IMR-90 (cell line): ENCODE measurements around the gene MUC5AC. TPM values are rescaled to one million over a fixed set of nuclear protein-coding genes. Genes with fewer than 3 reads are reported as not detected.

ENCODE experiments used
- ATAC-seq: fragments of 200-7000 bp; cut with Tn5 transposase; 2 replicates; pipeline ENCODE4 v1.9.1; 2020; ENCODE audit warnings: low read depth, mild to moderate bottlenecking, moderate library complexity
- BruUV-seq: library from RNA; stranded (reverse); fragments of 400-500 nt; replicated peaks from 2 replicates; lab custom pipeline; 2021; lab: Mats Ljungman, UMichigan
- CTCF ChIA-PET: fragments of 300-600 bp; formaldehyde crosslinking; extraction: SDS; loops from one replicate; lab custom pipeline; 2021; ENCODE audit warnings: antibody characterized with exemption; lab: Yijun Ruan, JAX
- POLR2A ChIA-PET: fragments of 300-600 bp; sonication (Branson Sonifier 250); formaldehyde crosslinking; loops from one replicate; lab custom pipeline; 2022; ENCODE audit warnings: antibody characterized with exemption; ENCODE audit not compliant: unreplicated experiment; lab: Charles Lee
- DNase-seq: peaks from one replicate; pipeline ENCODE4 v3.0.0; 2013
- H2AFZ ChIP-seq: replicated peaks from 2 replicates; pipeline ENCODE3; 2013; ENCODE audit warnings: low read length, mild to moderate bottlenecking; ENCODE audit not compliant: poor library complexity
- H2AK5ac ChIP-seq: 2 replicates; pipeline ENCODE4 v1.6.1; 2013; ENCODE audit warnings: low read depth, low read length, inconsistent platforms
- H2AK9ac ChIP-seq: replicated peaks from 2 replicates; pipeline ENCODE3; 2013; ENCODE audit warnings: mild to moderate bottlenecking, low read depth, low read length, moderate library complexity; ENCODE audit not compliant: poor library complexity
- H2BK120ac ChIP-seq: 2 replicates; pipeline ENCODE4 v1.6.1; 2013; ENCODE audit warnings: low read depth, low read length, inconsistent platforms
- H2BK15ac ChIP-seq: 3 replicates; pipeline ENCODE4 v1.6.1; 2013; ENCODE audit warnings: low read depth, low read length, inconsistent platforms
- H2BK20ac ChIP-seq: 2 replicates; pipeline ENCODE4 v1.6.1; 2013; ENCODE audit warnings: low read depth, mild to moderate bottlenecking, inconsistent platforms, low read length, moderate library complexity
- H2BK5ac ChIP-seq: 2 replicates; pipeline ENCODE4 v1.6.1; 2013; ENCODE audit warnings: mild to moderate bottlenecking, low read depth, low read length, inconsistent platforms; ENCODE audit not compliant: poor library complexity, severe bottlenecking
- H3K14ac ChIP-seq: replicated peaks from 2 replicates; pipeline ENCODE4 v1.6.1; 2013; ENCODE audit warnings: low read depth, low read length, inconsistent platforms
- H3K18ac ChIP-seq: 2 replicates; pipeline ENCODE4 v1.6.1; 2013; ENCODE audit warnings: low read depth, low read length, control low read depth
- H3K23ac ChIP-seq: 2 replicates; pipeline ENCODE4 v1.6.1; 2013; ENCODE audit warnings: low read depth, low read length, inconsistent platforms
- H3K27ac ChIP-seq: 2 replicates; pipeline ENCODE4 v1.5.1; 2013; ENCODE audit warnings: mild to moderate bottlenecking, control low read depth, low read length; ENCODE audit not compliant: insufficient read depth
- H3K27me3 ChIP-seq: 2 replicates; pipeline ENCODE4 v1.6.1; 2013; ENCODE audit warnings: low read length; ENCODE audit not compliant: control insufficient read depth, insufficient read depth
- H3K36me3 ChIP-seq: 2 replicates; pipeline ENCODE4 v1.6.1; 2013; ENCODE audit warnings: low read length, mixed read lengths; ENCODE audit not compliant: control insufficient read depth, insufficient read depth
- H3K4ac ChIP-seq: 2 replicates; pipeline ENCODE4 v1.6.1; 2013; ENCODE audit warnings: low read depth, low read length, inconsistent platforms
- H3K4me1 ChIP-seq: 2 replicates; pipeline ENCODE4 v1.6.1; 2013; ENCODE audit warnings: low read length, mixed read lengths; ENCODE audit not compliant: control insufficient read depth, insufficient read depth
- H3K4me2 ChIP-seq: 2 replicates; pipeline ENCODE4 v1.6.1; 2013; ENCODE audit warnings: low read depth, mild to moderate bottlenecking, control low read depth, low read length, moderate library complexity
- H3K4me3 ChIP-seq: 2 replicates; pipeline ENCODE4 v1.5.1; 2013; ENCODE audit warnings: low read depth, mild to moderate bottlenecking, control low read depth, low read length, moderate library complexity; ENCODE audit not compliant: insufficient read depth
- H3K56ac ChIP-seq: 2 replicates; pipeline ENCODE4 v1.6.1; 2013; ENCODE audit warnings: low read length, inconsistent platforms; ENCODE audit not compliant: insufficient read depth; ENCODE audit errors: extremely low read depth
- H3K79me1 ChIP-seq, 2 experiments: 2 replicates each; pipeline ENCODE4 v1.6.1; 2013; ENCODE audit warnings: low read length in 2 of 2, inconsistent platforms in 1 of 2, low read depth in 1 of 2
- H3K9ac ChIP-seq: 2 replicates; pipeline ENCODE4 v1.6.1; 2013; ENCODE audit warnings: low read depth, low read length, control low read depth
- H3K9me1 ChIP-seq: 2 replicates; pipeline ENCODE4 v1.6.1; 2013; ENCODE audit warnings: low read length, inconsistent platforms; ENCODE audit not compliant: insufficient read depth
- H3K9me3 ChIP-seq: 2 replicates; pipeline ENCODE4 v1.6.1; 2013; ENCODE audit warnings: low read length; ENCODE audit not compliant: control insufficient read depth, insufficient read depth
- H4K20me1 ChIP-seq: 2 replicates; pipeline ENCODE4 v1.6.1; 2013; ENCODE audit warnings: low read length, inconsistent platforms; ENCODE audit not compliant: insufficient read depth
- H4K5ac ChIP-seq: 2 replicates; pipeline ENCODE4 v1.6.1; 2013; ENCODE audit warnings: mild to moderate bottlenecking, low read depth, low read length, control low read depth
- H4K8ac ChIP-seq, 2 experiments: 2 replicates each; pipeline ENCODE4 v1.6.1; 2013; ENCODE audit warnings: low read depth in 2 of 2, low read length in 2 of 2, control low read depth in 1 of 2, inconsistent platforms in 1 of 2
- H4K91ac ChIP-seq: 2 replicates; pipeline ENCODE4 v1.6.1; 2013; ENCODE audit warnings: low read depth, low read length, inconsistent platforms; ENCODE audit not compliant: insufficient read depth
- BHLHE40 ChIP-seq: fragments of 150-350 bp; IDR thresholded peaks from 2 replicates; pipeline ENCODE4 v1.6.1; 2016; ENCODE audit warnings: mild to moderate bottlenecking, low read depth, low read length
- CEBPB ChIP-seq: IDR thresholded peaks from 2 replicates; pipeline ENCODE4 v1.6.1; 2012; ENCODE audit warnings: low read depth, low read length, improper control_type of control experiment
- CHD1 ChIP-seq: IDR thresholded peaks from 2 replicates; pipeline ENCODE4 v1.6.1; 2012; ENCODE audit warnings: low read depth, low read length, improper control_type of control experiment
- FOS ChIP-seq: fragments of 150-350 bp; IDR thresholded peaks from 2 replicates; pipeline ENCODE4 v1.6.1; 2016; ENCODE audit warnings: low read depth, low read length
- MAFK ChIP-seq: IDR thresholded peaks from 2 replicates; pipeline ENCODE4 v1.6.1; 2012; ENCODE audit warnings: low read depth, low read length, improper control_type of control experiment
- MAZ ChIP-seq: IDR thresholded peaks from 2 replicates; pipeline ENCODE4 v1.6.1; 2012; ENCODE audit warnings: low read depth, mild to moderate bottlenecking, low read length, improper control_type of control experiment, moderate library complexity, borderline replicate concordance
- MXI1 ChIP-seq: IDR thresholded peaks from 2 replicates; pipeline ENCODE4 v1.6.1; 2012; ENCODE audit warnings: low read depth, mild to moderate bottlenecking, low read length, moderate library complexity, borderline replicate concordance
- NFE2L2 ChIP-seq: fragments of 150-350 bp; IDR thresholded peaks from 2 replicates; pipeline ENCODE4 v1.6.1; 2016; ENCODE audit warnings: low read depth, mild to moderate bottlenecking, low read length
- POLR2A ChIP-seq: IDR thresholded peaks from 2 replicates; pipeline ENCODE4 v1.6.1; 2012; ENCODE audit warnings: mild to moderate bottlenecking, low read depth, low read length
- RAD21 ChIP-seq: IDR thresholded peaks from 2 replicates; pipeline ENCODE4 v1.6.1; 2012; ENCODE audit warnings: low read length, improper control_type of control experiment
- RCOR1 ChIP-seq: IDR thresholded peaks from 2 replicates; pipeline ENCODE4 v1.6.1; 2012; ENCODE audit warnings: mild to moderate bottlenecking, low read length, improper control_type of control experiment; ENCODE audit not compliant: insufficient replicate concordance
- RFX5 ChIP-seq: IDR thresholded peaks from 2 replicates; pipeline ENCODE4 v1.8.0; 2012; ENCODE audit warnings: low read depth, mild to moderate bottlenecking, low read length, moderate library complexity
- SMC3 ChIP-seq: fragments of 150-350 bp; IDR thresholded peaks from 2 replicates; pipeline ENCODE4 v1.6.1; 2016; ENCODE audit warnings: low read depth, mild to moderate bottlenecking, antibody characterized with exemption, low read length, moderate library complexity
- WGBS, 2 experiments: methylation state at CpG; one replicate each; pipeline versions ENCODE4 v1.1.5 to v1.1.7; 2013; ENCODE audit warnings: missing lambda C conversion rate in 2 of 2; ENCODE audit not compliant: insufficient read length in 1 of 2; ENCODE audit errors: extremely low coverage in 2 of 2; 5-methylcytosine and 5-hydroxymethylcytosine counted together
- dilution Hi-C: fragments of 300-500 bp; cut with HindIII; formaldehyde crosslinking; loops from one replicate; pipeline ENCODE4 v1.14.3; 2018; ENCODE audit warnings: low sequenced_read_pairs; ENCODE audit not compliant: unreplicated experiment
- in situ Hi-C: fragments of 300-500 bp; cut with MboI; formaldehyde crosslinking; loops from 3 replicates; pipeline ENCODE4 v1.14.3; 2019; ENCODE audit warnings: low sequenced_read_pairs, inconsistent platforms, mixed read lengths
- intact Hi-C: fragments of 100-400 bp; cut with micrococcal nuclease; formaldehyde crosslinking; loops from 2 replicates; pipeline ENCODE4 v1.10.0; 2022
- polyA plus RNA-seq, 3 experiments: library from polyadenylated mRNA; depleted of rRNA; stranded (reverse); fragments of >200 nt; gene quantifications; 2 replicates each; pipeline ENCODE4 v1.2.3, GENCODE V29; 2012; ENCODE audit warnings: low replicate concordance in 1 of 3
- total RNA-seq: library from RNA; depleted of rRNA; stranded (reverse); fragments of >200 nt; gene quantifications from 2 replicates; pipeline ENCODE4 v1.2.3, GENCODE V29; 2012
- TF ChIP-seq, protein P1 (sequence below): fragments of 150-350 bp; IDR thresholded peaks from 2 replicates; pipeline ENCODE4 v1.6.1; 2017; ENCODE audit warnings: mild to moderate bottlenecking, antibody characterized with exemption, low read length, low read depth
- TF ChIP-seq, protein P2 (sequence below): conservative IDR thresholded peaks from 2 replicates; pipeline ENCODE4 v1.5.1; 2012; ENCODE audit warnings: mild to moderate bottlenecking, low read depth, low read length, improper control_type of control experiment
- TF ChIP-seq, protein P3 (sequence below): fragments of 150-350 bp; IDR thresholded peaks from 2 replicates; pipeline ENCODE4 v1.6.1; 2016; ENCODE audit warnings: low read depth, mild to moderate bottlenecking, low read length, moderate library complexity, borderline replicate concordance

Gene MUC5AC
- total and polyA plus RNA-seq, 2 of the 4 experiments (the other 2 are of a cell fraction): 0.02 TPM; not detected in 1

DNA sequence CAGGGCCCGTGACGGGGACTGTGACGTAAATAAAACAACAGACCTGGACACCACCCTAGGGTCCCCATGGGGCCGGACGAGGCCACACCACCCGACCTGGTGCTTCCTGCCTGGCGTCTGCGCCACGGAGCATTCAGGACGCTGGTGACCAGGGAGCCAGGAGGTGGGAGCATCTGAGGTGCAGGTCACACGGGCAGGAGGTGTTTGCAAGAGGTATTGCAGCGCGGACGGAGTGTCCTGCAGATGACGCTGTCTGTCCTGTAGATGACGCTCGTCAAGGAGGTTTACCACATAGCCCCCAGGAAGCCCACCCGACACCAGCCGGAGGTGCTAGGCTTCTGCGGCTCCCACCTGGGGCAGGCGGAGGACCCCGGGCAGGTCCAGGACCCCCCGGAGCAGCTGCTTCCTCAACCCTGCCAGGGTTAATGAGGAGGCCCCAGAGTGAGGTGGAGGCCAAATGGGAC, 64.1 kb downstream of the MUC5AC start:
- peaks cover 16% of the 10 kb centered on the region; the same call in 1 of the 2 replicates for H3K27me3 ChIP-seq

More for the DNA sequence above, 64.1 kb downstream of the MUC5AC start:
- Histone ChIP-seq H3K36me3 (no peaks in the 10 kb centered on the region), H4K5ac (no peak overlapping the region), H3K9me3 (no peaks in the 10 kb centered on the region), H2AK9ac (no peak overlapping the region), H3K4me1 (no peaks in the 10 kb centered on the region), H3K56ac (no peak overlapping the region), H2BK15ac (no peak overlapping the region), H2BK5ac (no peak overlapping the region), H3K79me1 (no peaks in the 10 kb centered on the region), H2AFZ (no peak overlapping the region), H4K91ac (no peak overlapping the region), H3K9me1 (no peaks in the 10 kb centered on the region), H4K8ac (no peak overlapping the region), H4K20me1 (no peaks in the 10 kb centered on the region), H3K14ac (no peak overlapping the region), H2BK20ac (no peak overlapping the region), H3K9ac (no peak overlapping the region), H3K4me3 (no peak overlapping the region), H3K27ac (no peak overlapping the region), H3K23ac (no peak overlapping the region), H3K18ac (no peak overlapping the region), H2AK5ac (no peak overlapping the region), H3K4me2 (no peak overlapping the region), H3K4ac (no peak overlapping the region), H2BK120ac (no peak overlapping the region)
- TF ChIP-seq RCOR1 (no peak), NFE2L2 (no peak), RAD21 (no peak), CHD1 (no peak), BHLHE40 (no peak), MAFK (no peak), FOS (no peak), POLR2A (no peak), CEBPB (no peak), MXI1 (no peak), SMC3 (no peak), MAZ (no peak), RFX5 (no peak)
- TF ChIP-seq, protein P1, sequence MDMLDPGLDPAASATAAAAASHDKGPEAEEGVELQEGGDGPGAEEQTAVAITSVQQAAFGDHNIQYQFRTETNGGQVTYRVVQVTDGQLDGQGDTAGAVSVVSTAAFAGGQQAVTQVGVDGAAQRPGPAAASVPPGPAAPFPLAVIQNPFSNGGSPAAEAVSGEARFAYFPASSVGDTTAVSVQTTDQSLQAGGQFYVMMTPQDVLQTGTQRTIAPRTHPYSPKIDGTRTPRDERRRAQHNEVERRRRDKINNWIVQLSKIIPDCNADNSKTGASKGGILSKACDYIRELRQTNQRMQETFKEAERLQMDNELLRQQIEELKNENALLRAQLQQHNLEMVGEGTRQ: no peak
- TF ChIP-seq, protein P2, sequence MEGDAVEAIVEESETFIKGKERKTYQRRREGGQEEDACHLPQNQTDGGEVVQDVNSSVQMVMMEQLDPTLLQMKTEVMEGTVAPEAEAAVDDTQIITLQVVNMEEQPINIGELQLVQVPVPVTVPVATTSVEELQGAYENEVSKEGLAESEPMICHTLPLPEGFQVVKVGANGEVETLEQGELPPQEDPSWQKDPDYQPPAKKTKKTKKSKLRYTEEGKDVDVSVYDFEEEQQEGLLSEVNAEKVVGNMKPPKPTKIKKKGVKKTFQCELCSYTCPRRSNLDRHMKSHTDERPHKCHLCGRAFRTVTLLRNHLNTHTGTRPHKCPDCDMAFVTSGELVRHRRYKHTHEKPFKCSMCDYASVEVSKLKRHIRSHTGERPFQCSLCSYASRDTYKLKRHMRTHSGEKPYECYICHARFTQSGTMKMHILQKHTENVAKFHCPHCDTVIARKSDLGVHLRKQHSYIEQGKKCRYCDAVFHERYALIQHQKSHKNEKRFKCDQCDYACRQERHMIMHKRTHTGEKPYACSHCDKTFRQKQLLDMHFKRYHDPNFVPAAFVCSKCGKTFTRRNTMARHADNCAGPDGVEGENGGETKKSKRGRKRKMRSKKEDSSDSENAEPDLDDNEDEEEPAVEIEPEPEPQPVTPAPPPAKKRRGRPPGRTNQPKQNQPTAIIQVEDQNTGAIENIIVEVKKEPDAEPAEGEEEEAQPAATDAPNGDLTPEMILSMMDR: no peak
- TF ChIP-seq, protein P3, sequence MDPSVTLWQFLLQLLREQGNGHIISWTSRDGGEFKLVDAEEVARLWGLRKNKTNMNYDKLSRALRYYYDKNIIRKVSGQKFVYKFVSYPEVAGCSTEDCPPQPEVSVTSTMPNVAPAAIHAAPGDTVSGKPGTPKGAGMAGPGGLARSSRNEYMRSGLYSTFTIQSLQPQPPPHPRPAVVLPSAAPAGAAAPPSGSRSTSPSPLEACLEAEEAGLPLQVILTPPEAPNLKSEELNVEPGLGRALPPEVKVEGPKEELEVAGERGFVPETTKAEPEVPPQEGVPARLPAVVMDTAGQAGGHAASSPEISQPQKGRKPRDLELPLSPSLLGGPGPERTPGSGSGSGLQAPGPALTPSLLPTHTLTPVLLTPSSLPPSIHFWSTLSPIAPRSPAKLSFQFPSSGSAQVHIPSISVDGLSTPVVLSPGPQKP: no peak
- intact Hi-C loops (no loop called here), in situ Hi-C loops (loop anchor here (25.0 kb wide), 1 partner anchor 290 kb away; no protein-coding TSS in a partner anchor), dilution Hi-C loops (no loop called here)
- ChIA-PET POLR2A (no interaction called here), CTCF (no interaction called here)
- DNase-seq: no peak
- WGBS, 2 experiments: 78% methylated on average over 12 of the region's 23 CpGs; no CpG with 5 or more reads in 1 of the 2 experiments
- BruUV-seq: no TSS peak
- no peak for ATAC-seq
